HG03571 (cell line): ENCODE results near the gene DBR1.
"Not testable (repeated sequence)": the region's sequence is repeated elsewhere in the genome, so short reads cannot be mapped to it uniquely, and the experiment has no call there.

Experiments
- ATAC-seq: cut with Tn5 transposase; IDR thresholded peaks from one replicate; pipeline ENCODE4 v1.9.1; 2021; ENCODE audit not compliant: unreplicated experiment

DBR1 gene

DNA sequence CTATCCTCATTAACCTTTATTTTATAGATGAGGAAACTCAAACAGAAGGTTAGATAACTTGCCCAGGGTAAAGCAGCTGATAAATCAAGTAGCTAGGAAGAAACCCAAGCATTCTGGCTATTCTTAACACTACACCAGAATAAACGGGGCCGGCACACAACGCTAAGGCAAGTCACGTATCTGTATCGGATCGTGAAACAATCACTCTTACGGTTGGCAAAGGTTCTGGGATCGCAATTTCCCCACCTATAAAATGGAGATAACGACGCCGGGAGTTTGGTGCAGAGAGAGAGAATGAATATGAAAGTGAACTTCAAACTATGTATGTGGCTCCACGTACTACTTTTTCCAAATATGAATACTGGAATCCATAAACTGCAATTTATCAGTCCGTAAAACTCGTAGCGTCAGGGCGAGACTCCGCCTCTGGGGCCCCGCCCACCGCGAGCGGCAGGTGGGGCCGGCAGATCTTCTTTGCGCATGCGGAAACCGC is 12.1 kb upstream of the DBR1 start:
- peak; percentile 94 for ATAC-seq

DNA sequence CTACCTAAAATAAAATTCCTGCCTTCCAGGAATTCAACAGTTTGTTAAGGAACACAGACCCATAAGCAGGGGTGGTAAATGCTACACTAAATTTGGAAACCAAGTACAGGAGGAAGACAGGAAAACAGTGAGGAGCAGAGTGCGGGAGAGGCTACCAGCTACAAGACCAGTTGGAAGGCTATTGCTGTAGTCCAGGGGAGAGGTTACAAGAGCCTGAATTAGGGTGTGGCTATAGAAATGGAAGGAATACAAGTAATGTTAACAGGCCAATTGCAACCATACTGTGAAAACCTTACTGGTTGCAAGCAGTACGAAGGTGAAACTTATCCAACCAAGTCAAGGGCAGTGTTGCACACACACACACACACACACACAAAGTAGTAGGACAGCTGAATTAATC is 11.5 kb upstream of the DBR1 start:
- ATAC-seq, result no peak

DNA sequence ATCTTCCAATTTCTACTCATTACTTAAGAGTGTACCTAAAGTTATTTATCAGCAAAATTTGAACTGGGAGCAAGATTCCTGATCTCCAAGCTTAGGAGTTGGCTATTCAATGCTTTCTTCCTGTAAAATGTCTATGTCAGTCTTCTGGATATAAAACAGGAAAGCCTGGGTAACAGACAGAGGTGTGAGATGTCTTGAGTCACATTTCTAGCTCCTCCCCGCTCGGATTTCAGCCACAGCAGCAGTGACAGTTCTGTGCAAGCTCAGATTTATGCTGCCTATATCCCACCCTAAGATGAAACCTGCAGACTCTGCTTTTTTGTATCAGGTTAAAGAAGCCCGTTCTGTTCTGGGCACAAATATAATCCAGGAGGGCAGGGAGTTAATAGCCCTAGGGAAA is 10.3 kb upstream of the DBR1 start:
- no peak for ATAC-seq

DNA sequence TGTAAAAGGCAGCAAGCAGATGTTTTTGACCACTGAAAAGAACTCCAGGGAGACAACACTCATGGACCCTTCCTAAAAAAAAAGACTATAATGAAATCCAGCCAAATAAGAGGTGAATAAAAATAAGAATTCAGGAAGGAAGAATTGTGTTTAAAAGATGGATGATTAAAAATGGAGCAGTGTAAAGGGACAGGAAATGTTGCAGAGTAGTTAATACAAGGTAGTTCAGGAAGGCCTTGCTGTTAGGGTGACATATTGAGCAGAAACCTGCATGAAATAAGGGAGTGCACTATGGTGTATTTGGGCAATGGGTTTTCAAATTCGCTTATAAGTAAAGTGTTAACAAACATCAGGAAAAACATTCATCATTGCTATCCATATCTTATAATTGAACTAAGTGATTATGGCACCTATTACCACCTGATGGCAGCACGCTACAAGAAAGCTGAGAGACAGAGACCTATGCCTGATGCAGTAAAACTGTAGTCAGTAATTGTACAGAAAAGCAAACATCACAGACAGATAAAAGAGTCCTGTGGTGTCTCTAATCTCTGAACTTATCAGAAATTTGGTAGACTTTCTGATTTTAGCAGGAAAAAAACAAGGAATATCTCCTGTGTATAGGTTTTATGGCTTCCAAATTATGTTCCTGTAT is 5.8 kb upstream of the DBR1 start:
- ATAC-seq, result no peak

DNA sequence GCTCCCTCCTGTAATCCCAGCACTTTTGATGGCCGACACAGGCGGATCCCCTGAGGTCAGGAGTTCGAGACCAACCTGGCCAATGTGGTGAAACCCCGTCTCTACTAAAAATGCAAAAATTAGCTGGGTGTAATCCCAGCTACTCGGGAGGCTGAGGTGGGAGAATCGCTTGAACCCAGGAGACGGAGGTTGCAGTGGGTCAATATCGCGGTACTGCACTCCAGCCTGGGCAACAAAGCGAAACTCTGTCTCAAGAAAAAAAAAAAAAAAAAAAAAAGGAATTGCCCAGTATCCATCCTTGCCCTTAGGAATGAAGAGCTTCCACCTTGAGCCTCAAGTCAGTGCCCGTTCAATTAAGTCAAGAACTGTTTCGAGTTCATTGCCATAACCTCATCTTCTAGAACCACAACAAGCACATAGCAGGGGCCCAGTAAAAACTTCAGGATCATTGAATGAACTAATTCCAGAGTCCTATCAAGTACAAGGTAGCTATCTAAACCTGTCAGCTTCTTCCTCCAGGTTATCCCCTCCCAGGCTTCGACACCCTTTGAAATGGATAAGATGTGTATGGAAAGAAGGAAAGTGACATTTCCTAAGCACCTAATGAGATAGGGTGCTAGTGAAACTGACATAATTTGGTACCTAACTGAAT is 826 bp downstream of the DBR1 start:
- no peak for ATAC-seq

DNA sequence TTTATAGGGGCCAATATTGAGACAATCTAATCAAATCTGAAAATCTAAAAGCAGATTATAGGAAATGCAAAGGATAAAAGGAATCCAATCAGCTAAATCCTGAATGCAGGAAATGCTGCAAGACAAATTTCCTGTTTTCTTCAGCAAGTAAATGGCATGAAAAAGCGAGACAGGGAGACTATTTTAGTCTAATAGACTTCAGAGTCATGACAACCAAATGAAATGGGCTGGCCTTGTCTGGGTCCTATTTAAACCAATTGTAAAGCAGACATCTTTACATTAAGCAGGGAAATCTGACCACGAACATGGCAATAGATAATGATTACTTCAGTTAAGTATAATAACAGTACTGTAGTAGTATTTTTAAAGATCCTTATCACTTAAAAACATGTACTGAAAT is 2.1 kb downstream of the DBR1 start:
- no peak for ATAC-seq

DNA sequence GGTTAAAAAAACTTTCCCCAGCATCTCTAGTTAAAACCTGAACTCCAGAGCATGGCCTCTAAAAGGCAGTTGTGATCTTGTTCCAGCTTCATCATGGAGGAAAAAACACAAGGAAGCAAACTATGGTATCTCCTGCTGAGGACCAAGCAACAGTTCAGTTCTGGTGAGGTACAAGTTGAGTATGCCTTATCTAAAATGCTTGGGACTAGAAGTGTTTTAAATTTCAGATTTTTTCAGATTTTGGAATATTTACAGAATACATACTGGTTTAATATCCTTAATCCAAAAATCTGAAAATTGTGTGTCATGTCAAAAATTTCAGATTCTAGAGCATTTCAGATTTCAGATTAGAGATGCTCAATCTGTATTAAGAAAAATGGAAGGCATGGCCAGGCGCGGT is 9.7 kb downstream of the DBR1 start:
- no peak for ATAC-seq

DNA sequence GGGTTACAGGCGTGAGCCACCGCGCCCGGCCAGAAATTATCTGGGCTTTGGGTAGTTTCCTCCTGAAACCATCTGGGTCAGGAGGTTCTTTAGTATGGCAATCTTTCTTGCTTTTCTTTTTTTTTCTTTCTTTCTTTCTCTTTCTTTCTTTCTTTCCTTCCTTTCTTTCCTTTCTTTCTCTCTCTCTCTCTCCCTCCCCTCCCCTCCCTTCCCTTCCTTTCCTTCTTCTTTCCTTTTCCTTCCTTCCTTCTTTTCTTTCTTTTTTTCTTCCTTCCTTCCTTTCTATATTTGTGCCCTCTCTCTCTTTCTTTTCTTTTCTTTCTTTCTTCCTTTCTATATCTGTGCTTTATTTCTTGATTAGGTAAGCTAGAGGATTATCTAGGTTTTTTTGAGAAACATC is 17.0 kb downstream of the DBR1 start:
- no peak for ATAC-seq

DNA sequence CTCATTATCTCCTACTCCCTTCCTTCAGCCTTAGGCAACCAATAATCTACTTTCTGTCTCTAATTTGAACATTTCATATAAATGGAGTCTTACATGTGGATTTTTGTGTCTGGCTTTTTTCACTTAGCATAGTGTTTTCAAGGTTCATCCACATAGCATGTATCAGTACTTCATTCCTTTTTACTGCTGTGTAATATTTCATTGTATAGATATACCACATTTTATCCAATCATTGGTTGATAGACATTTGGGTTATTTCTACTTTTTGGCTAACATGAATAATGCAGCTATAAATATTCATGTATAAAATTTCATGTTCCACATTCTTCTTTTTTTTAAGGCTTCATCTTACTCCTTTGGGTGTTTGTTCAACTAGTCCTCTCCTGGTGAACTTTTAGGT is 20.2 kb downstream of the DBR1 start:
- ATAC-seq, result no peak

DNA sequence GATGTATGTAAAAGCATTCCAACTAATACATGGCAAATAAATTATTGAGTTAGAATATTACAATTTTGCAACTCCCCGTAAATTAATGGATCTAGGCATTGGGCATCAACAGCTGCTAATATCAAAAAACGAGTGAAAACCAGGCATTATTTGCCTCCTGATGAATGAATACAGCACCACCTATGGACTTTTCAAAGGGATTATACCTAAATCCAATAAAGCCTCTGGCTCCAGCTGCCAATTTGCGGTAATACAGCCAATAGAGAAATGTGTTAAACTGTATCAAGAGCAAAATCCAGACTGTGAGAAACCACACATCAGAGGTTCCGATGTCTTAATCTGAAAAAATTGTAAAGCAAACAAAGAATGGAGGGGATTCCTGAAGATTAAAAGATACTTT is 26.2 kb downstream of the DBR1 start:
- ATAC-seq, result no peak

DNA sequence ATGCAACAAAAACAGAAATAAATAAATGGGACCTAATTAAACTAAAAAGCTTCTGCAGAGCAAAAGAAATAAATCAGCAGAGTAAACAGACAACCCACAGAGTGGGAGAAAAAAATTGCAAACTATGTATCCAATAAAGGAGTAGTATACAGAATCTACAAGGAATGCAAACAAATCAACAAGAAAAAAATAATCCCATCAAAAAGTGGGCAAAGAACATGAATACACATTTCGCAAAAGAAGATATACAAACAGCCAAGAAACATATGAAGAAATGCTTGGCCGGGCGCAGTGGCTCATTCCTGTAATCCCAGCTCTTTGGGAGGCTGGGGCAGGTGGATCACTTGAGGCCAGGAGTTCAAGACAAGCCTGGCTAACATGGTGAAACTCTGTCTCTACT is 32.5 kb downstream of the DBR1 start:
- ATAC-seq, result not testable (repeated sequence)

DNA sequence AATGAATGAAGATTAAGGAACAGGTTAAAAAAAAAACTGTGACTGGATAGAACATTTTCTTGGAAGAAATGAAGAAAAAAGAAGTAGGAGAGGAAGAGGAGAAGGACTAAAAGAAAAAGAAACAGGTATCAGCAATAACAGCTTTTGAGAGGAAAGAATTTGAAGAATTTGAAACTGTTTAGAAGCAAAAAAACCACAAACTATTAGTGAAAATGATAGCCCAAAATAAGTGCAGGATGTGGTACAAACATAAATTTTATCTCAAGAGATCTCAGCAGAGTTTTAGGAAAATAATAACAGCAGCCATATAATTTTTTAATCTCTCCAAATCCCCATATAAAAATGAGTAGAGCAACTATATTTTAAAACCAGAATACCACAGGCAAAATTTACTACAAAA is 33.8 kb downstream of the DBR1 start:
- no peak for ATAC-seq

DNA sequence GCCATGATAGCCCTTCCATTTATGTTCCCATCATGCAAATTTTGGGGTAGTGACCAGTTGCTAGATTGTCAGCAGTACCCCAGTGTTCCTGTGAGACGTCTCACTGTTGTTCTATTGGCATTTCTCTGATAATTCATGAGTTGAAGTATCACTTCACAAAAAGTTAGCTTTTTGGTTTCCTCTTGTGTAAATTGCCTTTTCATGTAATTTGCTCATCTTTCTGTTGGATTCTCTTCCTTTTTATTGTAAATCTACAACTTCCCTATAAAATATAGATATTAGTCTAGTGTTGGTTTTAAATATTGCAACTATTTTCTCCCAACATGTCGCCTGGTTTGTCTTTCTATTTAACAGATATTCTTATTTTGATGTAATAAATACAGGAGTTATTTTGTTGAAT is 35.0 kb downstream of the DBR1 start:
- no peak for ATAC-seq

DNA sequence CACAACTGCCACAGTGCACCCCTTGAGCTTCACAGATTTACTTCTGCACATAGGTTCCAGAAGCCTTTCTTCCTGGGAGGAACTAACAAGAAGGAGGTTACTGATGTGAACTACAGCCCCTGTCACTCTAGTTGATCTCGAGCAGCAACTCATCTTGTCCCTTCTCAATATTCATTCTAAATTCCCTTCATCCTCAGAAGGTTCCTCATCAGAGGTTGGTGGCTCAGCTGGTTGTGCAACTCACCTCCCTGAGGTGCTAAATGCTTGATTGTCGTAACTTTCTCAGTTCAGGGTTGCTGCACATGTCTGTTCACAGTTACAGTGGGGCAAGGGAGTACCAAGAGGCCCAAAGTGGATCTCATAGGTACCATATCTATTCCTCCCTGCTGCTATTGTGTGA is 36.9 kb downstream of the DBR1 start:
- no peak for ATAC-seq

DNA sequence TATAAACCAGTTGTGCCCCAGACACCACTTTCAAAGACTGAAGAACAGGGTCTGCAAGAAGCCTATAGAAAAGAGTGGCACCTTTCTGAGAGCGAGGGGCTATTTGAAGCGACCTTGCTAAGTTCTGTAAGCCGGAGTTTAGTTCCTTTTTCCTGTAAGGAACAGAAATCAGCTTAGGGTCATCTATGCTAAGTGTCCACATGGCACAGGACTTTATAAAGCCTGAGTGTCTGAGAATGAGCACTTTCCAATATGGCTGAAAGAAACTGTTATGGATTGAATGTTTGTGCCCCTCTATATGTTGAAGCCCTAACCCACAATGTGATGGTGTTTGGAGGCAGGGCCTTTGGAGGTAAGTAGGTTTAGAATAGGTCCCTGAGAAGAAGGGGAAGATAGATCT is 38.5 kb downstream of the DBR1 start:
- no peak for ATAC-seq

DNA sequence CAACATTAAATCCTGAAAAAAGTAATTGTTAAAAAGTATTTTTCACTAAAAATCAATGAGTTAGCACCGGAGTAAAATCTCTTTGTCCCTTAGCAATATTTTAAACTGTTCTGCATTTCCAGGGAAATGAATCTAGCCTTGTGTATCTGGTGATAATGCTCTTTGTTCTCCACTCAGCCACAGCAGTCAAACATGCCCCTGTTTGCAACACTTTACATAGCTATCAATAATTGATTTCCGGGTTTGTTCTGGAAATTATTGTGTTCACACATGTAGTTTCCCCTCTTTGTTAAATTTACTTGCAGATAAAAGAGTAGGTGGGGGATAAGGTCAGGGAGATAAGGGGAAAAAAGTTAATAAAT is 38.9 kb downstream of the DBR1 start:
- ATAC-seq, result no peak

DNA sequence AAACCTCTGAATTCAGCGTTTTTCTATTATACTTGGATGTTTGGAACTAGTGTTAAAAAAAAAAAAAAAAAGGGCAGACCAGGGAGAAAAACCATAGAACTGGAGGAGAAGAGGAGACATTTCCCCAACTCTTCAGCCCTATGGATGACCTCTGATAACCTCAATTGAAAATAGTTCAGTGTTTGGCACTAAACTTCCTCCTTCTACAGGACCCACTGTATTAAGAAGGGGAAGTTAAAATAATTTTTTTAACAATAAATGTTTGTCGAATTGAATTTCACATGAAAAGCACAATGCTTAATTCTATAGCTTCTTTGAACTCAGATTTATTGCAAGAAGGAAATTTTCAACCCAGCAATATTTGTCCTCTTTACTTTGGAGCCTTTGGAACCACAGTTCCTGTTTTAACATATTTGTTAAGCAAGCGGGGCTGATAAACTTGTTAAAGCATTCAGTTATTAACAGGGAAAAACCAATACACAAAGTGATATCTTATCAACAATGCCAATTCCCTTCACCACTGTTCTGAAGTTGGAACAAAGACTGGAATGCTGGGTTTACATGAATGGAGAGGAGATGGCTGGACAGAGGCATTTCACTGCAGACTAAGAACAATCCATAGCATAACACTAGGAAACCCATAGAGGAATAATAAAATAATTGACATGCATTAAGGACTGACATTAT is 39.4 kb downstream of the DBR1 start:
- ATAC-seq, result no peak

DNA sequence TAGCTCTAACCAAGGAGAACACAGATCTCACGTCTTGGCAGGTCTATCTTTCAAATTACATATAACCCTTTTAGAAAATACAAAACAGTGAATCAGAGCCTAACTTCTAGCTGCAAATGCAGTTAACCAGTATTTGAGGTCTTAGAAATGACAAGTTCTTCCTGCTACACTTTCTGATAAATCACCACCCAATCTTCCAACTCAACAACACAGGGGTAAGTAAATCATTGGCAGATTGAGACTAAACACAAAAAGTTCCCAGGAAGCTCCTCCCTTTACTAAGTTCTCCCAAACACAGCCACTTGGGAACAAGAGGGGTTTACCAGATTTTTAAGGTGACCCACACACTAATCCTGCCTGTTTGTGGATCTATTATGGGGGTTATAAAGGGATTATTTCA is 42.5 kb downstream of the DBR1 start, which contains the start of gene A4GNT:
A4GNT (minus strand) TSS at position 152 of the 400 bp plus-strand sequence. CDS start 1,134 bp downstream, outside the sequence.
- ATAC-seq, result no peak

DNA sequence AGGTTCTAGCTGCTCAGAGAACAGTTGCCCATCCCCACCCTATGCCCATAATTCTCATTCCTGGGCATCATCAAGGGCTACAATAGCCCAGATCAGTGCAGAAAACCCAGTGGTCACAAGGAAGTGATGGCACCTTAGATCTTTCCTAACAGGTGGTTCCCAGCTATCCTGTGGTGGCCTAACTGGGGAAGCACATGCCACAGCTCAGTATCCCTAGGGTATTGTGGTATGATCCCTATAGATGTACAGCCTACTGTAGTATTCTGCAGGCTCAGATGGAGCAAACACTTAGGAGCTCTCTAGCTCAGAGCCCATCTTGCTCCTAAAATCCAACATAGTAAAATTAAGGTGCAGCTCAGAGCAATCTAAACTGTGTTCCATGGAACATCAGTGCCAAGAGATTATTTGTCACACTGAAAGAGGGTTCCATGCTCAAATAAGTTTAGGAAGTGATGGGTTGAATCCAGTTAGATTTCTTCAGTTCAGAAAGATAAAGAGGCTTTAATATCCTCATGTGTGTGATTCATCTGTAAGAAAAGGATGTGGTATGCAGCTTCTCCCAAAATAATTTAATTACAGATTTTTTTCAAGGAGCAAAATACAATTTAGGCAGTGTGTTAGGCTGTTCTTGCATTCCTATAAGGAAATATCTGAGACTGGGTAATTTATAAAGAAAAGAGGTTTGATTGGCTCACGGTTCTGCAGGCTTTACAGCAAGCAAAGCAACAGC is 46.9 kb downstream of the DBR1 start:
- no peak for ATAC-seq

DNA sequence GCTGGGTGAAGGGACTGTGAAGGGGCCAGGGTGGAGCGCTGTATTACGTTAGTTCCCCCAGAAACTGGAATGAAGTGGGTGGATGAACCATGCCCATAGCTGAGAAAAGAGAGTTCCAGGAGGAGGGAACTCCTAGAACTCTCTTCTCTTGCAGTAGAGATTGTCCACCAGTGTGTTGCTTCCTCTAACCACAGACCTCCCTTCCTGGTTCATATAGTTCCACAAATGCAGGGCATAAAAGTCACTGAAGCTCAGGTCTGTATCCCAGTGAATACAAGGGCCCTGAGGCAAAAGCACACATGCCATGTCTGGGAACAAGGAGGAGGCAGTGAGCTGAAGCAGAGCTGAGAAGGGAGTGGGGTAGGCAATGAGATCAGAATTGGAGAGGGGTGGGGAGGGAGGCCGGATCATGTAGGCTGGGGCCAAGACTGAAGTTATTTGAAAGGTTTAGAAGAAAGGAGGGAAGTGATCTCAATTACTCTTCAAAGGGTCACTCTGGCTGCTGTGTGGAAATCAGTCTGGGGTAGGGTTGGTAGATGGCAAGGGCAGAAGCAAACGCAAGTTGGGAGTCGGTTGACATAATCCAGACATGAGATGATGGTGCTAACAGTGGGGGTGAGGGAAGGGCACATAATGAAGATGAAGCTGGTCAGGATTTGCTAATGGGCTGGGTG is 49.0 kb downstream of the DBR1 start:
- ATAC-seq, result no peak

DNA sequence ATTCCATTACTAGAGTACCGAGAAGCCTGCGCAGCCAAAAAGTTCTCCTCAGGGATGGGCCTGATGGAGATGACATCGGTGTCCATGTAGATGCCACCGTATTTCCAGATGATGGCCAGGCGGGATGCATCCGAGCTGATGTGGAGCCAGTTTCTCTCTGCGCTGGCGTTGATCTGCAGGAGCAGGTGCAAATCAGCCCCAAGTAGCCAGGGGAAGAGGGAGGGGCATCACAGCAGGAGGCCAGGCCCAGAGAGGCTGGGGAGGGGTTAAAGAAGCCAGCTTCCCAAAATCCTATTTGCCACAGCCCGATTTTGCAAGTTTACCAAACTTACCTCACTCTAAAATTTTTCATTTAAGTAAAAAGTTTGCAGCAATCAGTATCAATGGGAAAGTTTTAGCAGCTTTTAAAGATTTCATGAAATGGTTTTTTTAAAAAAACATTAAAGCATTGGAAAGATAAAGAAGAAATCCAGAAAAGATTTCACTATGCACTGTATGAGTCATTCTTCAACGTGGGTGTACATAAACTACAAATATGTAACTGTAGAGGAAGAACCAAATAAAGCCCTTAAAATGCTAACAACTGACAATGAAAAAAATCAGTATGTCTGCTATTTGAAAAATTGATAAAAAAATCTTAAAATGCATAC is 49.9 kb downstream of the DBR1 start:
- no peak for ATAC-seq
